ENCODE measurements around the gene TCHH. TPM values are rescaled to one million over a fixed set of nuclear protein-coding genes. Genes with fewer than 3 reads are reported as not detected.

Gene TCHH
- total RNA-seq, 1 donor from 2014 or later, result not detected

GRCh38 chr1:152125834-152126443, 10.7 kb upstream of the TCHH start:
- no peak for TF ChIP-seq CTCF (IDR thresholded peaks at IDR 0.05)
- ChIA-PET CTCF (no interaction called here), POLR2A (no interaction called here)
- DNase-seq (no peak), ATAC-seq (ENCODE audit: low read depth) (no peak)
- H3K4me1 Mint-ChIP-seq, result no peaks in the 10 kb centered on the region
- H3K4me3 Mint-ChIP-seq, result no peak overlapping the region
- no peak overlapping the region for H3K27ac Mint-ChIP-seq
- peaks cover 50% of the 10 kb centered on the region for H3K27me3 Mint-ChIP-seq
- intact Hi-C loops (cut with micrococcal nuclease), result no loop called here
- H3K9me3 Mint-ChIP-seq, result no peaks in the 10 kb centered on the region
- no peaks in the 10 kb centered on the region for H3K36me3 Mint-ChIP-seq (ENCODE audit: low read depth)

- Mint-ChIP-seq H3K36me3 (ENCODE audit: low read depth) (no peaks in the 10 kb centered on the region), H3K27ac (no peak overlapping the region), H3K27me3 (peaks cover 37% of the 10 kb centered on the region), H3K9me3 (no peaks in the 10 kb centered on the region), H3K4me1 (no peaks in the 10 kb centered on the region), H3K4me3 (no peak overlapping the region)
- ChIA-PET POLR2A (no interaction called here), CTCF (no interaction called here)
- DNase-seq, result no peak
- intact Hi-C loops (cut with micrococcal nuclease), result no loop called here
- TF ChIP-seq CTCF (IDR thresholded peaks at IDR 0.05), result no peak
- no peak for ATAC-seq (ENCODE audit: low read depth)
Observed at GRCh38 chr1:152118915-152119314, 3.7 kb upstream of the TCHH start.

- POLR2A ChIA-PET, result no interaction called here
- ATAC-seq (ENCODE audit: low read depth), result no peak
- TF ChIP-seq CTCF (IDR thresholded peaks at IDR 0.05), result no peak
Observed at GRCh38 chr1:152112885-152113432, 2.3 kb downstream of the TCHH start.

GRCh38 chr1:152112101-152112884, 3.0 kb downstream of the TCHH start:
- intact Hi-C loops (cut with micrococcal nuclease), result no loop called here
- peaks cover 12% of the 10 kb centered on the region for H3K27me3 Mint-ChIP-seq
- no peak overlapping the region for H3K27ac Mint-ChIP-seq
- no peaks in the 10 kb centered on the region for H3K36me3 Mint-ChIP-seq (ENCODE audit: low read depth)
- POLR2A ChIA-PET, result no interaction called here
- no peak for TF ChIP-seq CTCF (IDR thresholded peaks at IDR 0.05)
- CTCF ChIA-PET, result no interaction called here
- H3K4me3 Mint-ChIP-seq, result no peak overlapping the region
- no peaks in the 10 kb centered on the region for H3K9me3 Mint-ChIP-seq
- DNase-seq (no peak), ATAC-seq (ENCODE audit: low read depth) (no peak)
- no peaks in the 10 kb centered on the region for H3K4me1 Mint-ChIP-seq

More at GRCh38 chr1:152112885-152113432, 2.3 kb downstream of the TCHH start:
- no peak for DNase-seq
- H3K4me3 Mint-ChIP-seq, result no peak overlapping the region
- H3K27ac Mint-ChIP-seq, result no peak overlapping the region
- H3K27me3 Mint-ChIP-seq, result peaks cover 15% of the 10 kb centered on the region
- no peaks in the 10 kb centered on the region for H3K36me3 Mint-ChIP-seq (ENCODE audit: low read depth)
- H3K4me1 Mint-ChIP-seq, result no peaks in the 10 kb centered on the region
- intact Hi-C loops (cut with micrococcal nuclease), result no loop called here
- CTCF ChIA-PET, result no interaction called here
- no peaks in the 10 kb centered on the region for H3K9me3 Mint-ChIP-seq

- ATAC-seq (ENCODE audit: low read depth) (no peak), DNase-seq (no peak)
- Mint-ChIP-seq H3K4me1 (no peaks in the 10 kb centered on the region), H3K9me3 (no peaks in the 10 kb centered on the region), H3K27me3 (peaks cover 5% of the 10 kb centered on the region), H3K4me3 (no peak overlapping the region), H3K36me3 (ENCODE audit: low read depth) (no peaks in the 10 kb centered on the region), H3K27ac (no peak overlapping the region)
- POLR2A ChIA-PET, result no interaction called here
- CTCF ChIA-PET, result no interaction called here
- intact Hi-C loops (cut with micrococcal nuclease), result no loop called here
- no peak for TF ChIP-seq CTCF (IDR thresholded peaks at IDR 0.05)
Observed at GRCh38 chr1:152111515-152111968, 3.7 kb downstream of the TCHH start.

All from activated B cell treated with CpG ODN at 0.5 μM for 24 hours (primary cell).